DMS79 (cell line): ENCODE results near the gene ELL.
"Not testable (repeated sequence)": the region's sequence is repeated elsewhere in the genome, so short reads cannot be mapped to it uniquely, and the experiment has no call there.

ENCODE experiments used
- DNase-seq: peaks from one replicate; lab custom pipeline; 2025; lab: John Stamatoyannopoulos, UW

ELL gene

DNA sequence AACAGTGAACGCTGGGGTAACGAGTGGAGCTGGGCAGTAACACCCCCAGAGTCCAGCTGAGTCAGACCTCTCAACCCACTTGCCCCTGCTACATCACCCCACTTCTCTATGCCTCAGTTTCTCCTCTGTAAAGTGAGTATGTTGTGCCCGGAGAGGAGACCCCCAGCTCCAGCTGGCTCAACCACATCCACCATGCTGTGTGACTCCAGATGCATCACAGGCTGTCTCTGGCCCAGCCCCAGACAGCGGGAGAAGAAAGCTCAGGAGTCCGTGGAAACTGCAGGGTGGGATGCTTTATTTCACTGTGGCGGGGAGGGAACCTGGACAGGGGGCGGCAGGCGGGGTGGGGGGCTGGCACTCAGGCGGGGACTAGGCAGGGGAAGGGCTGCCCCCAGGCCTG lies 9.6 kb upstream of the ELL start:
- no peak for DNase-seq

- DNase-seq: no peak
Measured at GRCh38 chr19:18529782-18530181, 7.9 kb upstream of the ELL start.

GRCh38 chr19:18526316-18526715 lies 4.4 kb upstream of the ELL start:
- DNase-seq: no peak

DNA sequence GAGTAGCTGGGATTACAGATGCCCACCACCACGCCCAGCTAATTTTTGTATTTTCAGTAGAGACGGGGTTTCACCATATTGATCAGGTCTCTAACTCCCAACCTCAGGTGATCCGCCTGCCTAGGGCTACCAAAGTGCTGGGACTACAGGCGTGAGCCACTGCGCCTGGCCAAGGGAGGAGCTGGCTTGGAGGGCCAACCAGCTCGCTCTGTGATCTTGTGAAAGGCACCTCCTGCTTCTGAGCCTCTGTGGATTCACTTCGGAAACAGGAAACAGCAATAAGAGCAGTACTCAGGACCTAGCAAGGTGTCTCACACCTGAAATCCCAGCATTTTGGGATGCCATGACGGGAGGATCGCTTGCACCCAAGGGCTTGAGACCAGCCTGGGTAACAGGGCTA lies 2.0 kb upstream of the ELL start:
- no peak for DNase-seq

DNA sequence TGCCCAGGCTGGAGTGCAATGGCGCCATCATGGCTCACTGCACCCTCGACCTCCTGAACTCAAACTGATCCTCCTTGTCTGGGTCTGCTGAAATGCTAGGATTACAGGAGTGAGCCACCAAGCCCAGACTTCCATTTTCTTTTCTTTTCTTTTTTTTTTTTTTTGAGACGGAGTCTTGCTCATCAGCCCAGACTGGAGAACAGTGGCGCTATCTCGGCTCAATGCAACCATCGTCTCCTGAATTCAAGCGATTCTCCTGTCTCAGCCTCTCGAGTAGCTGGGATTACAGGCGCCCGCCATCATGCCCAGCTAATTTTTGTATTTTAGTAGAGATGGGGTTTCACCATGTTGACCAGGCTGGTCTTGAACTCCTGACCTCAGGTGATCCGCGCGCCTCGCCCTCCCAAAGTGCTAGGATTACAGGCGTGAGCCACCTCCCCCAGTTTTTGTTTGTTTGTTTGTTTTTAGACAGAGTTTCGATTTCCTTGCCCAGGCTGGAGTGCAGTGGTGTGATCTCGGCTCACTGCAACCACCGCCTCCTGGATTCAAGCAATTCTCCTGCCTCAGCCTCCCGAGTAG lies 1.1 kb upstream of the ELL start:
- not testable (repeated sequence) for DNase-seq

GRCh38 chr19:18522124-18522861 lies 423 bp upstream of the ELL start:
- DNase-seq: peak; percentile 99

DNA sequence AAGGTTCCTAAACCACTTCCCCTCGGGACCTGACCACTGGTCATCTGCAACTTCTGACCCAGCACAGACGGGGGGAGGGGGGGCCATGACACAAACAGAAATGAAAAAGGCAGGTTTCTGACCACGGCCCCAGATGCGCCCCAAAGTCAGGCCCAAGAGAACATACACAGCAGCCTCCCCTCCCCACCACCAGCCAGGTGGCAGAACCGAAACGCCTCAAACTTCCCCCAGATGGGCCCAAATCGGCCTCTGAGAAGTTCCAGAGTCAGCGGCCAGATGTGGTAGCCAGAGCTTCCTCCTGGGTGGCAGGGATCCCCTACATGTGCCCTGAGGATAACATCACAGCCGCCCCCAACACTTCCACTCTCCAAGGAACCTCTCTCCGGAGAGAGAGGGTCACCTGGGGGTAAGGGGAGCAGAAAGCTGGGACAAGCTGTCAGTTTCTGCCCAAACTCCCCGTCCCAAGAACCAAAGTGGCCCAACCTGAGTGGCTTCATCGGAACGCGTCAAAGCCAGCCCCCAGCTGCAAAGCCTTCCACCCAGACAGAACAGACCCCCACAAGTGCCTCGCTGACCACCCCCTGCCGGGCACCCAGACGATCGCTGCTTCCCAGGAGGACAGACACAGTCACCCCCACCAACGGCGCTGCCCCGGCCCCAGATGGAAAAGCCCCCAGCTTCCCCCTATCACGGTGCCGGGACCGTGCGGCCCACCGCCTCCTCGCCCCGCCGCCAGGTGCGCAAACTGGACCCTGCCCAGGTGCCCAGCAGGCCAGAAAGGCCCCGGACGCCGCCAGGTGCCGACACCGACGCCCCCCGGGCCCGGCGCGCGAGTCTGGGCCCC lies 800 bp downstream of the ELL start:
- no peak for DNase-seq

- peak; percentile 48 for DNase-seq
Measured at GRCh38 chr19:18519962-18520847, 1.7 kb downstream of the ELL start.

DNA sequence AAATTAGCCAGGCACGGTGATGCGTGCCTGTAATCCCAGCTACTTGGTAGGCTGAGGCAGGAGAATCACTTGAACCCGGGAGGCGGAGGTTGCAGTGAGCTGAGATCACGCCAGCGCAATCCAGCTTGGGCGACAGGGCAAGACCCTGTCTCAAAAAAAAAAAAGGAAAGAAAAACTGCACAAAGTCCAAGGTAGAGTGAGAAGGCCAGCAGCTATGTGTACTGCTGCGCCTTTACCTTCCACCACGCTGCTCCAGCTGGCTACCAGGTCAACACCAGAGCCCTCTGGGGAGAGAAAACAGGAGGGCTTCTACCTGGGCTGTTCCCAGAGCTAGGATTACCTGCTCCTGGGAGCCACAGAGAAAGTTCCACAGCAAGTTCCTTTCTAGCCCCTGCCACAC lies 3.2 kb downstream of the ELL start:
- DNase-seq: no peak

- DNase-seq: no peak
Measured at GRCh38 chr19:18517606-18518005, 4.3 kb downstream of the ELL start.

DNA sequence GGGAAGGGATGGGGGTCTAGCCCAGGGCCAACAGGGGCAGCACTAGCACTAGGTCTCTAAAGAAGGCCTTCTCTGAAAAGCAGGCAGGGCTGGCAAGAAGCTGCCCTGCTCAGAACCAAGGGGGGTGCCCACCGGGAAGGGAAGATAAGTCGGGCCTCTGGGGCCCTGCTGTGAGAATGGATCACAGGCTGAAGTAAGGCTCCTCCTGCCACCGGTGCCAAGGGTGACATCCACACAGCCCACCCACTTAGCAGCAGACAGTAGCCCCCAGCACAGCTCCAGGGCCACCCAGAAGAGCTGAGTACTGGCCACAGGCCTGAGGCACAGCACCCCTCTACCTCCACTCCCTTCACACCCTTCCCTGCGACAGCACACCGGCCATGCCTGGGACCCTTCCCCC lies 5.9 kb downstream of the ELL start:
- no peak for DNase-seq

DNA sequence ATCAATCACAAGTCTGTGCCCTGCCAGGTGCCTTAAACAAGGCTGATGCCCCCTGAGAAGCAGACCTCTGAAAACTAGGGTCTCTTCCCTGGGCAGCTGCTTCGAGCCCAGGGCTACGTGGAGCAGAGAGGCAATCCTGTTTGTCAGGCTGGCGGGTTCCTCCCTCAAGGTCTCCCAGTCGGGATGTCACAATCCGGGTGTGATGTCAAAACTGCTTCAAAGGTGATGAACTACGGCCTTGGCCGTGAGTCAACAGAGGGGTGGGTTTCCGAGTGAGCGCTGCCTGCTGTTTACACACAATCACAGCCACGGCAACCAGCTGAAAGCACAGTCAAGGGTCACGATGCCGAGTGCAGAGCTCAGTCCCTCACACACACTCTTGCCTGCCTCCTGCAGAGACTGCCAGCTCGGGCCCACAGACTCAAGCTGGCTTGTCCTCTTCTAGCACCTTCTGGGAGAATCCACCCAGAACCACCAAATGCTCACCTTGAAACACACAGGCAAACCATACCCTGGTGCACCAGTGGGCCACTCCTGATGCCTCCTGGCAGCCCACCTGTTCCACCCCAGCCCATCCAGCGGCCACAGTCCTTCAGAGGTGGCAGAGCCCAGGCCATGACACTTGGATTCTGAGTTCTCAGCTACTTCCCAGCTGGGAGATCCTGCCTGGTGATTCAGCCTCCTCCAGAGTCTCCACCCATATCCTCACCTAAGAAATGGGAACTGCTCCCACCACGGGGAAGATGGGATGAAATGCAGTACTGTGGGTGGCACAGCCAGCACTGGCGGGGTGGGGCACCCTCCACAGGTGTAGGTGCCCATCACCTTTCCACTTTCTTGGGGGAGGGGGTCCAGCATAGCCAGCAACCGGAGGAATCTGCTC lies 6.8 kb downstream of the ELL start:
- peak; percentile 35 for DNase-seq

GRCh38 chr19:18513868-18514267 lies 8.0 kb downstream of the ELL start:
- no peak for DNase-seq

- DNase-seq: no peak
Measured at GRCh38 chr19:18510216-18510615, 11.7 kb downstream of the ELL start.

GRCh38 chr19:18508585-18508984 lies 13.3 kb downstream of the ELL start:
- no peak for DNase-seq

DNA sequence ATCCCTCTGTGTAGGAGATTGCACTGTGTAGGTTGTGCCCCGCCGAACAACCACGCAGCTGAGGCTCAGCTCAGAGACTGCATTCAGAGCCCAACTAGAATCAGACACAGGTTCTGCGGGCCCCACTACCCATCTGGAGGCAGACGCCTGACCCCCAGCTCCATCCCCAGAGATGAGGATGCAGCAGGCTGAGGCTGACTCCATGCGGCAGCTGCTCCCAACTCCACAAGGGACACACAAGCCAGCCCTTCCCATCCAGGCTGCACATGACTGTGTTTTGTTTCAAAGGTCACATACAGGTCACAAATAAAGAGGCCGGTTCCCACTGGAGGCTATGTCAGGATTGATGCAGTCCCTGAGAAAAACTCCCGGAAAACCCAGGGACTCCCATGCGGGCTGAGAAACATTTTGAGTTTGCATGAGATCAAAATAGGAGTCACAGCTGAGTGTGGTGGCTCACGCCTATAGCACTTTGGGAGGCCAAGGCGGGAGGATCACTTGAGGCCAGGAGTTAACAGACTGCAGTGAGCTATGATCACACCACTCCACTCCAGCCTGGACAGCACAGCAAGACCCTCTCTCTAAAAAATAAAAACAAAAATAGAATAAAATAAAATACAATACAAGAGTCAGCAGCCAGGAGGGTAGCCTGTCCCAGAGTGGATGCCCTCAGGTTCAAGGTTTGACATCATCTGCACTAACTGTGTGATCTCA lies 14.0 kb downstream of the ELL start:
- DNase-seq: no peak

DNA sequence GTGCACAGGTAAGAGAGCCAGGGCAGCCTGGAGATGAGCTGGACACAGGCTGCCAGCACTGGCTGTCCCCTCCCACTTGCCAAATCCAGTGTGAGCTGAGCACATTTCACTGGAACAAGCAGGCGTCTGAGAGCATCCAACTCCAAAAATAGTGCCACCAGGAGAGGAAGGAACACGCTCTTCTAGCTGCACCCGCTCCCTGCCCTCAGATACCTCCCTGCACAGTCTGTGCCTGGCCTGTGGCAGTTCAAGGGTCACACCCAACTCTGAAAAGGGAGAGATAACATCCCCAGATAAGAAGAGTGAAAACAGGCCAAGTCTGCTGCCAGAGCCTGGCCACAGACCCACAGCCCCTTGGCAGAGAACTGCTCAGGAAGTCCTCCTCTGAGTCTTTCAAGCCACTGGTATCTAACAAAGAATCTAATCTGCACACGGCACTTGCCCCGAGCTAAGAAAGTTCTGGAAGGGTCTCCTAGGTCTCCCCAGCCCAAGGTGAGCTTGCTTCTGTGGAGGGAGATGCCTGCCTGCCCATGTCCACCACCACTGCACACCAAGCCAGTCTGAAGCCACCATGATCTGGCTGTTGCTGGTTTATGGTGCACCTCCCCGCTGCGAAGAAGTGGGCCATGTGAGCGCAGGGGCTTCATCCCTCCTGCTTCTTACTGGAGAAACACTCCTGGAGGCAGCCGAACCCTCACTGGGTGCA lies 14.7 kb downstream of the ELL start:
- no peak for DNase-seq

- DNase-seq: no peak
Measured at GRCh38 chr19:18506101-18506930, 15.6 kb downstream of the ELL start.
